ENCODE results near the gene PPT1.

PPT1 gene

GRCh38 chr1:40029608-40030007, 67.4 kb downstream of the PPT1 start:
- no peak for DNase-seq (ENCODE audit: low read depth)

DNA sequence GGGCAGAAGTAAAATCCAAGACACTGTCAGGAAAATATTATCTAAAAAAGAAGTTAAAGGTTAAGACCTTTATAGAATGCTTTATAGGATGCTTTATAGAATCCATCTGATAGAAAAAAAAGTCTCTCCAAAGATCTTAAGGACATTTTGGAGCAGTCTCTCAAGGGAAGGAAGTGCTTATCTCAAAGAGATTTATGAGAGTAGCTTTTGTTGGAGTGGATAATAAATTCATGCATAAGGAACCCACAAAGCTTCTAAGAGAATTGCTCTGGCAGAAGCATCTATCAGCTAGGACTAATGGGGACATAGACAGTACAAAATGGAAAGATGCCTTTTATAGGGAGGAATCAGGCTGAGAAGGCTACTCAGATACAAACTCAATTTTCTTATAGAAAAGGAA, 69.4 kb downstream of the PPT1 start:
- no peak for DNase-seq (ENCODE audit: low read depth)

- DNase-seq (ENCODE audit: low read depth) = no peak
Measured at GRCh38 chr1:40024671-40025070, 72.4 kb downstream of the PPT1 start.

GRCh38 chr1:40023379-40023944, 73.6 kb downstream of the PPT1 start:
- no peak for DNase-seq (ENCODE audit: low read depth)

Data from activated T-helper 9 cell treated with anti-CD3 and anti-CD28 coated beads, Interleukin-2, amount 50 U/mL, for 16 hours (primary cell).